Measurements from ENCODE around the gene ZFPM1. TPM values are rescaled to one million over a fixed set of nuclear protein-coding genes. Genes with fewer than 3 reads are reported as not detected.

Gene ZFPM1
- total and polyA plus RNA-seq, 4 donors = 0.57 to 9.0 (median 2.8) TPM

- Histone ChIP-seq H3K9me3 (ENCODE audit: control insufficient read depth in 4 of 4, insufficient read depth in 3 of 4, low read length in 3 of 4) (peaks cover 0 to 4% (median 0%) of the 10 kb centered on the region in 4 donors), H3K4me3 (no peak overlapping the region), H3K4me1 (ENCODE audit: control insufficient read depth in 5 of 5, insufficient read depth in 5 of 5, low read length in 5 of 5) (peaks cover 0 to 18% (median 0%) of the 10 kb centered on the region in 5 donors), H3K9ac (ENCODE audit: insufficient read depth in 1 of 2, low read length in 2 of 2) (no peak overlapping the region), H3K27ac (ENCODE audit: low read depth in 1 of 2, low read length in 1 of 2) (no peak overlapping the region), H3K36me3 (ENCODE audit: control insufficient read depth in 4 of 4, insufficient read depth in 4 of 4, low read length in 4 of 4) (no peaks in the 10 kb centered on the region), H3K27me3 (ENCODE audit: control insufficient read depth in 3 of 3, insufficient read depth in 3 of 3, low read length in 2 of 3) (no peaks in the 10 kb centered on the region)
- 55 to 80% methylated on average over 31 to 32 of the region's 32 CpGs for WGBS, 2 donors
- TF ChIP-seq, protein P1, sequence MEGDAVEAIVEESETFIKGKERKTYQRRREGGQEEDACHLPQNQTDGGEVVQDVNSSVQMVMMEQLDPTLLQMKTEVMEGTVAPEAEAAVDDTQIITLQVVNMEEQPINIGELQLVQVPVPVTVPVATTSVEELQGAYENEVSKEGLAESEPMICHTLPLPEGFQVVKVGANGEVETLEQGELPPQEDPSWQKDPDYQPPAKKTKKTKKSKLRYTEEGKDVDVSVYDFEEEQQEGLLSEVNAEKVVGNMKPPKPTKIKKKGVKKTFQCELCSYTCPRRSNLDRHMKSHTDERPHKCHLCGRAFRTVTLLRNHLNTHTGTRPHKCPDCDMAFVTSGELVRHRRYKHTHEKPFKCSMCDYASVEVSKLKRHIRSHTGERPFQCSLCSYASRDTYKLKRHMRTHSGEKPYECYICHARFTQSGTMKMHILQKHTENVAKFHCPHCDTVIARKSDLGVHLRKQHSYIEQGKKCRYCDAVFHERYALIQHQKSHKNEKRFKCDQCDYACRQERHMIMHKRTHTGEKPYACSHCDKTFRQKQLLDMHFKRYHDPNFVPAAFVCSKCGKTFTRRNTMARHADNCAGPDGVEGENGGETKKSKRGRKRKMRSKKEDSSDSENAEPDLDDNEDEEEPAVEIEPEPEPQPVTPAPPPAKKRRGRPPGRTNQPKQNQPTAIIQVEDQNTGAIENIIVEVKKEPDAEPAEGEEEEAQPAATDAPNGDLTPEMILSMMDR (IDR thresholded peaks at IDR 0.05; ENCODE audit: control extremely low read depth, extremely low read depth) = no peak
- ATAC-seq (ENCODE audit: insufficient read depth, low FRiP score) (no peak), DNase-seq (peak; percentile 57 to 73 (median 60))
Measured at GRCh38 chr16:88444826-88445582, 8.1 kb upstream of the ZFPM1 start.

GRCh38 chr16:88445583-88445960, 7.5 kb upstream of the ZFPM1 start:
- DNase-seq = no peak
- Histone ChIP-seq H3K27me3 (ENCODE audit: control insufficient read depth in 3 of 3, insufficient read depth in 3 of 3, low read length in 2 of 3) (no peaks in the 10 kb centered on the region), H3K27ac (ENCODE audit: low read depth in 1 of 2, low read length in 1 of 2) (no peak overlapping the region), H3K9me3 (ENCODE audit: control insufficient read depth in 4 of 4, insufficient read depth in 3 of 4, low read length in 3 of 4) (peaks cover 0 to 4% (median 0%) of the 10 kb centered on the region in 4 donors), H3K4me3 (no peak overlapping the region), H3K4me1 (ENCODE audit: control insufficient read depth in 5 of 5, insufficient read depth in 5 of 5, low read length in 5 of 5) (peaks cover 0 to 18% (median 0%) of the 10 kb centered on the region in 5 donors), H3K36me3 (ENCODE audit: control insufficient read depth in 4 of 4, insufficient read depth in 4 of 4, low read length in 4 of 4) (no peaks in the 10 kb centered on the region), H3K9ac (ENCODE audit: insufficient read depth in 1 of 2, low read length in 2 of 2) (no peak overlapping the region)
- 69 to 87% methylated on average over 25 of the region's 25 CpGs for WGBS, 2 donors
- no peak for ATAC-seq (ENCODE audit: insufficient read depth, low FRiP score)
- TF ChIP-seq, protein P1 (IDR thresholded peaks at IDR 0.05; ENCODE audit: control extremely low read depth, extremely low read depth) = no peak

- H3K9ac ChIP-seq (ENCODE audit: insufficient read depth in 1 of 2, low read length in 2 of 2) = no peak overlapping the region
- TF ChIP-seq, protein P1 (IDR thresholded peaks at IDR 0.05; ENCODE audit: control extremely low read depth, extremely low read depth) = no peak
- peaks cover 0 to 18% (median 0%) of the 10 kb centered on the region in 5 donors for H3K4me1 ChIP-seq (ENCODE audit: control insufficient read depth in 5 of 5, insufficient read depth in 5 of 5, low read length in 5 of 5)
- ATAC-seq (ENCODE audit: insufficient read depth, low FRiP score) = no peak
- no peak overlapping the region for H3K27ac ChIP-seq (ENCODE audit: low read depth in 1 of 2, low read length in 1 of 2)
- no peak for DNase-seq
- no peaks in the 10 kb centered on the region for H3K27me3 ChIP-seq (ENCODE audit: control insufficient read depth in 3 of 3, insufficient read depth in 3 of 3, low read length in 2 of 3)
- peaks cover 0 to 4% (median 0%) of the 10 kb centered on the region in 4 donors for H3K9me3 ChIP-seq (ENCODE audit: control insufficient read depth in 4 of 4, insufficient read depth in 3 of 4, low read length in 3 of 4)
- no peak overlapping the region for H3K4me3 ChIP-seq
- WGBS, 2 donors = 85% methylated on average over 24 to 25 of the region's 25 CpGs
- no peaks in the 10 kb centered on the region for H3K36me3 ChIP-seq (ENCODE audit: control insufficient read depth in 4 of 4, insufficient read depth in 4 of 4, low read length in 4 of 4)
Measured at GRCh38 chr16:88446061-88446460, 7.0 kb upstream of the ZFPM1 start.

Measured in lung (tissue), 12 donors.